Activated CD8-positive, alpha-beta memory T cell treated with anti-CD3 and anti-CD28 coated beads, Interleukin-2, amount 50 U/mL, for 1 hour (primary cell): ENCODE data around the gene COL15A1.
"Not testable (repeated sequence)": the region's sequence is repeated elsewhere in the genome, so short reads cannot be mapped to it uniquely, and the experiment has no call there.

Experiments
- DNase-seq: peaks from one replicate; pipeline ENCODE4 v3.0.0-alpha.2; 2020; ENCODE audit errors: extremely low read depth

The COL15A1 gene

GRCh38 chr9:99079542-99079941 lies 135.8 kb downstream of the COL15A1 start:
- DNase-seq, result no peak

DNA sequence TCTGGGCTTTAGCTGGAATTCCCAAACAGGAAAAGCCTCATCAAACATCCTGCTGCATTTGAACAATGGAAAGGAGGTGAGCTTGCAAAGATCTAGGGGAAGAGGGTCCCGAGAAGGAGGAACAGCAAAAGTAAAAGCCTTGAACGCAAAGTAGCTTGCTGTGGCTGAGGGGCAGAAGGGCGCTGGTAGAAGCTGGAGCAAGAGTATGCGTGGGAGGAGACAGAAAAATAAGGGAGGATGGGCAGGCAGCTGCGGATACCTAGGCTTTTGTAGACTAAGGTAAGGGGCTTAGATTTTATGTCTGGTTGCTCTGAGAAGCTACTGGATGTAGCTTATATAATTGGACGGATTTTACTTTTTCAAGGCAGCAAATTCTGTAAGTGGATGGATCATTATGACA lies 139.3 kb downstream of the COL15A1 start:
- DNase-seq, result no peak

GRCh38 chr9:99085949-99086948 lies 142.5 kb downstream of the COL15A1 start:
- no peak for DNase-seq

DNA sequence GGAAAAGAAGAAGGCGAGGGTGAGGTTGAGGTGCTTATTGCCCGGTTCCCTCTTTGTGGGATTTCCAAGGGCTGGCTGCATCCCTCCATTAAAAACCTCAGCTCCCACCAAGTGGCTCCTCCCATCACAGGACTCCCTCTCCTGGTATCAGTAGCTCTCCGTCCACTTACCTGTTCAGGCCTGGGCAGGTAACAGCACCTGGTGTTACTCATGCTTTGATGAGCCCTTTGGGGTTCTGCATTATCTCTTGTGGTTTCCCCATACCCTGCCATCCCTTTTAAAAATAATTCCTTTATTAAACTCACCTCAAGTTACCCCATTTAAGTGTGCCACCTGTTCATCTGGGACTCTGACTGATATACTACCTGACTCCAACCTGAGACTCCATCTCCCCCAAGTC lies 143.8 kb downstream of the COL15A1 start:
- no peak for DNase-seq

DNA sequence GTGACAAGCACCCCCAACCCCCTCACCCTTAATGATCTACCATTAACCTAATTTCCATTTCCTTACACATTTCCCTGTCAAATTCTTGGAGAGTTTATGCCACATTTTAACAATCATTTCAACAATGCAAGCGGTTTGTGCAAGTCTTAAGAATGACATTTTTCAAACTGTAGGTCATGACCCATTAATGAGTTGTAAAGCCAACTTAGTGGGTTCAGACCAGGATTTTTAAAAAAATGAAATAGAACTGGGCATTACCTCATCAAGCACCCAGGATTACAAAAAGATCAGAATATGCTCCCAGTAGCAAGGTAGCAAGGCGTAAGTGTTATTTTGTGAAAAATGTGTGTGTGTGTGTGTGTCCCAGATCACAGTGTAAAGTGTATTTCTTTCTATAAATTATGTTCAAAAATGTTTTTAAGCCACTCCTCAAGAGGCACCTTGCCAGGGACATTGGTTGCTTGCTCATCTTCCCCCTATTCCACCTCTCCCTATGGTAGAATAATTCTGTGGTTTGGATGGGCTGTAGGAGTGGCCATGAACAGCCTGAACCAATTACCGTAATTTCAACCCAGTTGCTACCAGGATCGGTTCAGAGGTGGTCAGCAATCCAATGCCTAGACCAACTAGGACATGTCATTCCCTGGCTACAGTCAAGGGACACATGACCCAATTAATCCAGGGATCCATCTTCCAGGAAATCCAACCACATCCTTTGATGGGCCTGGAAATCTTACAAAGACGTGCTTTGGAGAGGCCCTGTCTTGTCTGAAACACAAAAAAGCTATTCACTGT lies 146.8 kb downstream of the COL15A1 start:
- no peak for DNase-seq

GRCh38 chr9:99092643-99093491 lies 149.2 kb downstream of the COL15A1 start:
- DNase-seq, result no peak

GRCh38 chr9:99093492-99093791 lies 149.7 kb downstream of the COL15A1 start:
- DNase-seq, result no peak

DNA sequence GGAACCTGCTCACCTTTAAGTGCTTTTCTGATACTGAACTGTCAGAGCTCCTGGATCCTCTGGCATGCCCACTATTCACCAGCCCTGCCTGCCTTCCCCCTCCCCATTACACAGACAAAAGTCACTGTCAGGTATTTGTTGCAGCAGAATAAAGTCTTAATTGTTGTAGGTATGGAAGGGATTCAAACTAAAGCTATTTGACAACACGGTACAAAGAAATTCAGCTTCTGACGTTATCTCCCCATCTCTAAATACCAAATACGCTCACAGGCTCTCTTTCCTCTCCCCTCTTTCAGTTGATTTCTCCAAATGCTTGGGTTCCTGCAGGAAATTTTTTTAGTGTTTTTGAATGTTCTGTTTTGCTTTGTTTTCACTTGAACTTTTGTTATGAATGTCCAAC lies 151.9 kb downstream of the COL15A1 start:
- no peak for DNase-seq

- DNase-seq, result no peak
Measured at GRCh38 chr9:99096409-99096808, 152.7 kb downstream of the COL15A1 start.

- DNase-seq, result not testable (repeated sequence)
Measured at GRCh38 chr9:99099806-99100585, 156.3 kb downstream of the COL15A1 start.

DNA sequence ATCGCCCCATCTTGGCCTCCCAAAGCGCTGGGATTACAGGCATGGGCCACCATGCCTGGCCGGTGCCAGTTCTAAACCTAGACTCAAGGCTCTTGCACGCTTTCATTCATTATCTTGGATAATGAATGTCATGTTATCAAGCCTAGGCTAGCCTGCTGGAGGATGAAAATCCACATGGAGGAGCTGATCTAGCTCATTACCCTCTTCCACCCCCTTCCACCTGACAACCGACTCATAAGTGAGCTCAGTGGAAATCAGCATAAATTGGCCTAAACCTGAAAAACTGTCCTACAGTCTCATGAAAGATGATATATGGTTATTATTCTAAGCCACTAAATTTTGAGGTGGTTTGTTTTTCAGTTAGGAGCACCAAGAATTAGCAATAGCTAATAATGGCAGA lies 157.6 kb downstream of the COL15A1 start:
- no peak for DNase-seq

GRCh38 chr9:99101812-99102211 lies 158.1 kb downstream of the COL15A1 start:
- no peak for DNase-seq

GRCh38 chr9:99103054-99103895 lies 159.6 kb downstream of the COL15A1 start:
- DNase-seq, result no peak

DNA sequence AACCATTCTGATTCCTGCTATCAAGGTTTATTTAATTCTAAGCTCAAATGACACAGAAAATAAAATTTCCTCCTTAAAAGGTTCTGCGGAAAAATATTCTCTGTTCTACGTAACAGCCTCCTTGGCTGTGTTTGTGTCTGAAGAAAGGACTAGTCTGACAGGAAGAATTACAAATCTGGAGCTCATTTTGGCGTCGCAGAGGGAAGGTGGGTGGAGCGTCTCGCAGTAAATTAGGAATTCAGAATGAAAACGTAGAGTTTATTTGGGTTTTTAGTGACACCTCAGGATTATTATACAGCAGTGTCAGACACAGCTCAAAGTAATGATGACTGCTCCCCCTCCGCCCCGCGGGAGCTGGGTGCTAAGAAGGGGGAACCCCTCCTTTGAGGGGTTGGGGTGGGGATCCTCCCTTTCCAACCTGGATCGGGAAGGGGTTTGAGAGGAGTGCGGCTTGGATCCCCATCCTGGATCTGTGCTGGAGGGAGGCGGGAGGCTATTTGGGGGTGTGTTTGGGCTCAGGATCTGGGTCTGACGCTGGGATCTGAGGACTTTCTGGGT lies 160.3 kb downstream of the COL15A1 start:
- no peak for DNase-seq

DNA sequence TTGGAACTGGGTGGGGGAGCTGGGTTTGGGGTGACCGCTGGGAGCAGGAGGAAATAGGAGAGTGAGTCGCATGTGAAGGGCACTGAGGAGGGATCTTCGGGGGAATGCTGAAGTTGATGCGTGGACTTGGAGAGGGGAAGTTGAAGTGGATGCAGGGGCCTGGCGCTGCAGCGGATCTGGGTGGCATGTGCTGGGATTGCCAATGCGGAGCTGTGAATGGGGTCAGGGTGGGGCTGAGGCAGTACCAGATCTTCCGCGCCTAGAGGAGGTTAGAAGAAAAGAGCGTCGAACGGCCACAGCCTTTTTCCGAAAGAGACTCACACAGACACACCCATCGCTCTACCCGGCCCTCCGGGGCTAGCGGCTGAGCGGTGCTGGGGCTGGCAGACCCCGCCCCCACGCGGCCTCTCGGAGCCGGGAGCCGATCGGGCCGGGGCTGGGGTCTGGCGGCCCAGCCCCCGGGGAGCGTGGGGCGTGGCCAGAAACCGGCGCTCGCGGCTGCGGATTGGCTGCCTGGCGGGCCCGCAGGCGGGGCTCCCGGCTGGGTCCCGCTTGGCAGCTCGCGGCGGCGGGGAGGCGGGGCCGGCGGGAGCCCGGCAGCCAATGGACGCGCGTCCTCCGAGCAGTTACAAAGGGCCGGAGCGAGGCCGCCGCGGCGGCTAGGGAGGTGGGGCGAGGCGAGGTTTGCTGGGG lies 160.9 kb downstream of the COL15A1 start, which contains the start of gene TGFBR1:
TSS of gene TGFBR1 (plus strand) at position 655 of the 693 bp plus-strand sequence. CDS start 93 bp downstream, outside the sequence.
- DNase-seq, result peak; percentile 64

- DNase-seq, result no peak
Measured at GRCh38 chr9:99105152-99106043, 161.7 kb downstream of the COL15A1 start.

GRCh38 chr9:99106044-99106375 lies 162.3 kb downstream of the COL15A1 start:
- DNase-seq, result no peak

DNA sequence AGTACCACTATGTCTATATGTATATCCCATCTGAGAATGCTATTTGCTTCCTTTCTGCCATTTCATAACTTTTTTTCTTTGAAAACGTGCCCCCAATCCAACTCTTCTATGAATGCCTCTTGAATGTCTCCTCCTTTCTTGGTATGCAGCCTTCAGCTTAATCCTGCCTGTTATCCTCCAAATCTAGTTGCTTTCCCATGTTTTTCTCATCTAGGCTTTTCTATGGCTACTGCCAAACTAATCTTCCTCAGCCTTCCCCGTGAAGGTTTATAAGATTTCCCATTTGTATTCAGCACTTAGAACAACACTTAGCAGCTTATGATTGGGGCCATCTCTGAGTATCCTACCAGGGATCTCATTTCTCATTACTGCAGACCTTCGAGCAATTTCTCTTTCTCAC lies 163.7 kb downstream of the COL15A1 start:
- DNase-seq, result no peak
